HCT116 (cell line): ENCODE measurements around the gene DBP. TPM values are rescaled to one million over a fixed set of nuclear protein-coding genes. Genes with fewer than 3 reads are reported as not detected.

Source experiments
- ATAC-seq: fragments of 200-7000 bp; cut with Tn5 transposase; 2 replicates; pipeline ENCODE4 v1.9.1; 2020; ENCODE audit warnings: mild to moderate bottlenecking, moderate library complexity
- BruUV-seq: library from RNA; stranded (reverse); fragments of 400-500 nt; replicated peaks from 2 replicates; lab custom pipeline; 2021; lab: Mats Ljungman, UMichigan
- CTCF ChIA-PET: fragments of 300-600 bp; sonication (Branson Sonifier 250); formaldehyde crosslinking; loops from one replicate; lab custom pipeline; 2021; ENCODE audit warnings: antibody characterized with exemption; lab: Charles Lee
- POLR2A ChIA-PET: fragments of 300-600, 350-600 bp; sonication (Branson Sonifier 250); formaldehyde crosslinking; loops from one replicate; lab custom pipeline; 2021; ENCODE audit warnings: antibody characterized with exemption; lab: Charles Lee
- RAD21 ChIA-PET, 2 experiments: fragments of 300-600 bp; sonication (Branson Sonifier 250); formaldehyde crosslinking; loops; one replicate each; lab custom pipeline; 2023; ENCODE audit warnings: low total read pairs in 2 of 2; ENCODE audit not compliant: uncharacterized antibody in 2 of 2, unreplicated experiment in 2 of 2, low non-redundant PET in 1 of 2; lab: Charles Lee
- DNase-seq: peaks from one replicate; pipeline ENCODE4 v3.0.0-alpha.2; 2010; ENCODE audit warnings: low read depth, low spot score
- H2AFZ ChIP-seq: fragments of 200-600 bp; shearing (Covaris generic), sonication (generic); 2 replicates; pipeline ENCODE4 v1.6.1; 2017; ENCODE audit warnings: low read depth, mixed run types, mixed read lengths, antibody characterized with exemption, low read length; ENCODE audit not compliant: poor library complexity, severe bottlenecking
- H3K27ac ChIP-seq: 2 replicates; pipeline ENCODE4 v1.5.1; 2012; ENCODE audit warnings: low read depth, low read length
- H3K27me3 ChIP-seq: fragments of 200-600 bp; sonication (generic); 2 replicates; pipeline ENCODE4 v1.6.1; 2016; ENCODE audit warnings: mixed run types, low read length, mixed read lengths; ENCODE audit not compliant: insufficient read depth
- H3K36me3 ChIP-seq, 2 experiments: fragments of 200-500 bp in 1 of 2; fragments of 200-600 bp in 1 of 2; sonication (Bioruptor generic) in 1 of 2; sonication (generic) in 1 of 2; 2 replicates each; pipeline versions ENCODE4 v1.5.1 to v1.6.1; 2014 to 2016; ENCODE audit warnings: low read length in 2 of 2, inconsistent platforms in 1 of 2, mixed read lengths in 1 of 2, mixed run types in 1 of 2; ENCODE audit not compliant: insufficient read depth in 2 of 2, control insufficient read depth in 1 of 2
- H3K4me1 ChIP-seq, 2 experiments: fragments of 200-600 bp in 1 of 2; sonication (generic) in 1 of 2; 2 replicates each; pipeline versions ENCODE4 v1.5.1 to v1.6.1; 2012 to 2017; ENCODE audit warnings: low read length in 2 of 2, inconsistent platforms in 1 of 2, mild to moderate bottlenecking in 1 of 2, mixed read lengths in 1 of 2, mixed run types in 1 of 2, moderate library complexity in 1 of 2; ENCODE audit not compliant: insufficient read depth in 2 of 2, control insufficient read depth in 1 of 2
- H3K4me2 ChIP-seq: fragments of 200-600 bp; sonication (generic); 2 replicates; pipeline ENCODE4 v1.6.1; 2017; ENCODE audit warnings: mixed run types, low read length, mixed read lengths
- H3K4me3 ChIP-seq, 2 experiments: fragments of 200-600 bp in 1 of 2; sonication (generic) in 1 of 2; replicated peaks in 1 of 2; 2 replicates each; pipeline ENCODE4 v1.5.1; 2011 to 2016; ENCODE audit warnings: low read length in 2 of 2, control low read depth in 1 of 2, low read depth in 1 of 2, mild to moderate bottlenecking in 1 of 2, mixed read lengths in 1 of 2, mixed run types in 1 of 2
- H3K79me2 ChIP-seq: fragments of 200-600 bp; sonication (generic); 2 replicates; pipeline ENCODE4 v1.6.1; 2017; ENCODE audit warnings: mild to moderate bottlenecking, mixed run types, low read length, moderate library complexity, mixed read lengths; ENCODE audit not compliant: insufficient read depth
- H3K9ac ChIP-seq: fragments of 200-600 bp; sonication (generic); 2 replicates; pipeline ENCODE4 v1.6.1; 2016; ENCODE audit warnings: low read length, mixed read lengths
- H3K9me2 ChIP-seq: fragments of 200-600 bp; sonication (generic), shearing (Covaris generic); 2 replicates; pipeline ENCODE4 v1.6.1; 2017; ENCODE audit warnings: mixed run types, mild to moderate bottlenecking, moderate library complexity; ENCODE audit not compliant: insufficient read depth
- H3K9me3 ChIP-seq, 2 experiments: fragments of 200-500 bp in 1 of 2; fragments of 200-600 bp in 1 of 2; sonication (Bioruptor generic) in 1 of 2; sonication (generic) in 1 of 2; 2 replicates each; pipeline ENCODE4 v1.6.1; 2014 to 2017; ENCODE audit warnings: low read length in 2 of 2, mixed read lengths in 2 of 2, inconsistent platforms in 1 of 2, low read depth in 1 of 2, mild to moderate bottlenecking in 1 of 2, mixed run types in 1 of 2, moderate library complexity in 1 of 2; ENCODE audit not compliant: control insufficient read depth in 1 of 2, insufficient read depth in 1 of 2
- H4K20me1 ChIP-seq: fragments of 200-600 bp; sonication (generic), shearing (Covaris generic); 2 replicates; pipeline ENCODE4 v1.6.1; 2017; ENCODE audit warnings: mixed run types, mild to moderate bottlenecking, moderate library complexity; ENCODE audit not compliant: insufficient read depth
- EZH2 ChIP-seq: fragments of 200-600 bp; sonication (generic); IDR thresholded peaks from 2 replicates; pipeline ENCODE4 v1.6.1; 2017; ENCODE audit warnings: antibody characterized with exemption, mixed run types
- JUND ChIP-seq: IDR thresholded peaks from 2 replicates; pipeline ENCODE4 v1.6.1; 2012
- POLR2AphosphoS5 ChIP-seq: IDR thresholded peaks from 2 replicates; pipeline ENCODE4 v1.6.1; 2011; ENCODE audit warnings: mild to moderate bottlenecking, low read depth, low read length, moderate library complexity
- SRF ChIP-seq: IDR thresholded peaks from 2 replicates; pipeline ENCODE4 v1.6.1; 2012; ENCODE audit warnings: low read depth
- intact Hi-C: fragments of 100-400 bp; cut with micrococcal nuclease; formaldehyde crosslinking; loops from 2 replicates; pipeline ENCODE4 v1.10.0; 2022
- total RNA-seq: library from RNA; stranded (reverse); gene quantifications from one replicate; pipeline ENCODE4 v1.2.1, GENCODE V29; 2021; ENCODE audit not compliant: unreplicated experiment

DBP gene
- total RNA-seq, 1 experiment from 2014 or later = 45.9 TPM

GRCh38 chr19:48616041-48616436, 21.1 kb downstream of the DBP start:
- CTCF ChIA-PET = no interaction called here
- no peaks in the 10 kb centered on the region for H3K27me3 ChIP-seq
- H3K4me3 ChIP-seq = peak overlapping the region in 1 of 2 experiments; percentile 37; a peak in 3 of 4 replicates
- H3K4me1 ChIP-seq = peaks cover 33 to 52% of the 10 kb centered on the region in 2 experiments
- peaks cover 20 to 37% of the 10 kb centered on the region in 2 experiments for H3K36me3 ChIP-seq
- intact Hi-C loops = no loop called here
- H3K4me2 ChIP-seq = peak overlapping the region; percentile 87
- H3K9me2 ChIP-seq = no peaks in the 10 kb centered on the region
- no TSS peak for BruUV-seq
- no peaks in the 10 kb centered on the region for H3K9me3 ChIP-seq
- RAD21 ChIA-PET = no interaction called here
- ATAC-seq (no peak), DNase-seq (no peak)
- H3K9ac ChIP-seq = peak overlapping the region; percentile 99; the same call in 1 of the 2 replicates
- 0 out of 2 replicates have a peak, but pooled peaks have one; percentile 2 for TF ChIP-seq POLR2AphosphoS5
- no peak for TF ChIP-seq JUND
- H4K20me1 ChIP-seq = peaks cover 34% of the 10 kb centered on the region; the same call in 1 of the 2 replicates
- peak overlapping the region; percentile 86 for H3K27ac ChIP-seq
- POLR2A ChIA-PET = interaction anchor here (0.6 to 2.0 kb wide), 2 partner anchors 14 to 22 kb away, joined by 3 to 9 read pairs; no protein-coding TSS in a partner anchor
- H2AFZ ChIP-seq = no peak overlapping the region
- peaks cover 46% of the 10 kb centered on the region for H3K79me2 ChIP-seq

GRCh38 chr19:48615231-48616040, 21.7 kb downstream of the DBP start:
- H3K36me3 ChIP-seq = peaks cover 20 to 37% of the 10 kb centered on the region in 2 experiments
- ChIA-PET RAD21 (no interaction called here), CTCF (no interaction called here), POLR2A (interaction anchor here (0.6 to 1.9 kb wide), 3 partner anchors 9 to 122 kb away, joined by 3 to 7 read pairs (median 3); no protein-coding TSS in a partner anchor)
- H3K9me3 ChIP-seq = no peaks in the 10 kb centered on the region
- no peak overlapping the region for H2AFZ ChIP-seq
- no TSS peak for BruUV-seq
- H3K4me2 ChIP-seq = peak overlapping the region; percentile 87
- no peaks in the 10 kb centered on the region for H3K9me2 ChIP-seq
- TF ChIP-seq POLR2AphosphoS5 (peak; percentile 40), SRF (no peak), EZH2 (no peak)
- H3K9ac ChIP-seq = peak overlapping the region; percentile 99
- no peak for DNase-seq
- peaks cover 44% of the 10 kb centered on the region for H3K79me2 ChIP-seq
- no peak for ATAC-seq
- intact Hi-C loops = no loop called here
- H3K27ac ChIP-seq = peak overlapping the region; percentile 86
- no peaks in the 10 kb centered on the region for H3K27me3 ChIP-seq
- peaks cover 33 to 51% of the 10 kb centered on the region in 2 experiments for H3K4me1 ChIP-seq
- H4K20me1 ChIP-seq = peaks cover 34% of the 10 kb centered on the region; the same call in 1 of the 2 replicates
- peak overlapping the region; percentile 23 to 37 for H3K4me3 ChIP-seq
